WTC11 (cell line): Measurements from ENCODE around the gene RIPOR2. TPM values are rescaled to one million over a fixed set of nuclear protein-coding genes. Genes with fewer than 3 reads are reported as not detected.

Experiments used
- ATAC-seq: fragments of 200-7000 bp; cut with Tn5 transposase; 2 replicates; pipeline ENCODE4 v1.10.0; 2021; ENCODE audit warnings: mild to moderate bottlenecking, moderate library complexity
- CTCF ChIA-PET: fragments of 300-600 bp; sonication (Branson Sonifier 250); formaldehyde crosslinking; loops from one replicate; lab custom pipeline; 2021; ENCODE audit warnings: antibody characterized with exemption; lab: Charles Lee
- POLR2A ChIA-PET: fragments of 350-600 bp; sonication (Branson Sonifier 250); formaldehyde crosslinking; loops from one replicate; lab custom pipeline; 2021; ENCODE audit warnings: antibody characterized with exemption; lab: Charles Lee
- DNase-seq: peaks from one replicate; pipeline ENCODE4 v3.0.0; 2021; ENCODE audit warnings: low spot score
- H3K27ac Mint-ChIP-seq: 2 replicates; pipeline ENCODE4 v1.8.0; 2021; ENCODE audit warnings: mixed read lengths
- H3K27me3 Mint-ChIP-seq: 2 replicates; pipeline ENCODE4 v1.8.0; 2021; ENCODE audit warnings: low read depth, mild to moderate bottlenecking, moderate library complexity, mixed read lengths
- H3K36me3 Mint-ChIP-seq: 2 replicates; pipeline ENCODE4 v1.8.0; 2021; ENCODE audit warnings: mixed read lengths
- H3K4me1 Mint-ChIP-seq: 2 replicates; pipeline ENCODE4 v1.8.0; 2022; ENCODE audit warnings: mixed read lengths
- H3K4me3 Mint-ChIP-seq: 2 replicates; pipeline ENCODE4 v1.8.0; 2021; ENCODE audit warnings: mild to moderate bottlenecking, moderate library complexity, mixed read lengths
- H3K9me3 Mint-ChIP-seq: 2 replicates; pipeline ENCODE4 v1.8.0; 2021; ENCODE audit warnings: mixed read lengths
- EMX1 ChIP-seq: fragments of 250-450 bp; sonication (Bioruptor Pico); IDR thresholded peaks from 2 replicates; pipeline ENCODE4 v1.8.0; 2021; ENCODE audit warnings: mild to moderate bottlenecking
- ESRRA ChIP-seq: sonication (generic); formaldehyde crosslinking; IDR thresholded peaks from 2 replicates; pipeline ENCODE4 v1.8.1; 2022; ENCODE audit warnings: mild to moderate bottlenecking, missing genetic modification reagents, borderline replicate concordance
- ETV6 ChIP-seq: sonication (generic); formaldehyde crosslinking; IDR thresholded peaks from 2 replicates; pipeline ENCODE4 v1.8.1; 2022; ENCODE audit warnings: mild to moderate bottlenecking, missing genetic modification reagents
- IRF2 ChIP-seq: sonication (generic); formaldehyde crosslinking; IDR thresholded peaks from 2 replicates; pipeline ENCODE4 v1.8.0; 2022; ENCODE audit warnings: low read depth, missing genetic modification reagents, borderline replicate concordance
- JAZF1 ChIP-seq: fragments of 250-450 bp; sonication (Bioruptor Pico); IDR thresholded peaks from 2 replicates; pipeline ENCODE4 v1.9.0; 2021; ENCODE audit warnings: moderate library complexity, mild to moderate bottlenecking, inconsistent platforms
- PRDM15 ChIP-seq: sonication (generic); formaldehyde crosslinking; IDR thresholded peaks from 2 replicates; pipeline ENCODE4 v1.8.0; 2022; ENCODE audit warnings: missing genetic modification reagents
- SMAD3 ChIP-seq: sonication (generic); formaldehyde crosslinking; IDR thresholded peaks from 2 replicates; pipeline ENCODE4 v1.8.0; 2022; ENCODE audit warnings: missing genetic modification reagents, mild to moderate bottlenecking, borderline replicate concordance
- SOX15 ChIP-seq: fragments of 250-450 bp; sonication (Bioruptor Pico); IDR thresholded peaks from 2 replicates; pipeline ENCODE4 v1.9.0; 2021; ENCODE audit warnings: mild to moderate bottlenecking
- STAT6 ChIP-seq: sonication (generic); formaldehyde crosslinking; conservative IDR thresholded peaks from 2 replicates; pipeline ENCODE4 v1.8.1; 2023; ENCODE audit warnings: mild to moderate bottlenecking, low read depth, missing genetic modification reagents, moderate library complexity
- TP53 ChIP-seq: sonication (generic); formaldehyde crosslinking; IDR thresholded peaks from 2 replicates; pipeline ENCODE4 v1.8.1; 2023; ENCODE audit warnings: mild to moderate bottlenecking, missing genetic modification reagents
- ZNF512 ChIP-seq: sonication (generic); formaldehyde crosslinking; IDR thresholded peaks from 2 replicates; pipeline ENCODE4 v1.8.1; 2022; ENCODE audit warnings: missing genetic modification reagents, borderline replicate concordance
- total RNA-seq: library from RNA; stranded (reverse); gene quantifications from 3 replicates; pipeline ENCODE4 v1.2.3, GENCODE V29; 2021
- TF ChIP-seq, protein P1 (sequence below): sonication (generic); formaldehyde crosslinking; IDR thresholded peaks from 2 replicates; pipeline ENCODE4 v1.8.1; 2022; ENCODE audit warnings: low read depth, mild to moderate bottlenecking, moderate library complexity, missing genetic modification reagents, borderline replicate concordance
- TF ChIP-seq, protein P2 (sequence below): sonication (generic); formaldehyde crosslinking; IDR thresholded peaks from 2 replicates; pipeline ENCODE4 v1.8.1; 2023; ENCODE audit warnings: mild to moderate bottlenecking, missing genetic modification reagents, moderate library complexity
- TF ChIP-seq, protein P3 (sequence below): fragments of 250-450 bp; sonication (Bioruptor Pico); IDR thresholded peaks from 2 replicates; pipeline ENCODE4 v1.9.0; 2021; ENCODE audit warnings: mild to moderate bottlenecking
- TF ChIP-seq, protein P4 (sequence below): sonication (generic); formaldehyde crosslinking; IDR thresholded peaks from 2 replicates; pipeline ENCODE4 v1.8.0; 2023; ENCODE audit warnings: missing genetic modification reagents
- TF ChIP-seq, protein P5 (sequence below): fragments of 250-450 bp; sonication (Bioruptor Pico); IDR thresholded peaks from 2 replicates; pipeline ENCODE4 v1.9.0; 2021; ENCODE audit warnings: mild to moderate bottlenecking, borderline replicate concordance
- TF ChIP-seq, protein P6 (sequence below): sonication (generic); formaldehyde crosslinking; IDR thresholded peaks from 2 replicates; pipeline ENCODE4 v1.8.1; 2023; ENCODE audit warnings: mild to moderate bottlenecking, missing genetic modification reagents

RIPOR2 gene
- total RNA-seq, 1 experiment from 2014 or later = 13.5 TPM

DNA sequence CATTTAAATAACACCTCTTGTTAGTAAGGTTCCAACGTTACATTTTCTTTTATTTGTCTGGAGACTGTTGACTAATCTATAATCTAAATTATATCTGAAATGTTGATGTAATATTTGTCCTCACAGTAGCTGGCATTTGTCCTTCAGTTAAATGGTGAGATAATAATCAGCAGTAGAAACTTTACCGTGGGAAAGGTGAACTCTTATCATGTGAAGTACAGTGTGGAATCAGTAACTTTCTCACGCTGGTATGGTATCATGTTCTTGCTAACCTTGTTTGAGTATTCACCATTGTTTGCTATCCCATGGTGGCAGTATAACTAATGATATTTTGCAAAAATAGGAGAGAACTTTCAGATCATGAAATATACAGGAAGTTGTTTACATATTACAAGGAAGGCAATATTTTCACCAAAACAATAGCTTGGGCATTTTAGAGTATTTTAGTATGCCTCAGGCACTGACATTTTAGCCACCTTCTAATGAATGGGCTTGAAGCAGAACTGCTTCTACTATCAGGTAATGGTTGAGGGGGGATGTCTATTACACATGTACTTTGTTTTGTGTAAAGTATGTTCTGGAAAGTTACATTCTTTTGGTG, 156.2 kb downstream of the RIPOR2 start (continued):
- TF ChIP-seq, protein P1, sequence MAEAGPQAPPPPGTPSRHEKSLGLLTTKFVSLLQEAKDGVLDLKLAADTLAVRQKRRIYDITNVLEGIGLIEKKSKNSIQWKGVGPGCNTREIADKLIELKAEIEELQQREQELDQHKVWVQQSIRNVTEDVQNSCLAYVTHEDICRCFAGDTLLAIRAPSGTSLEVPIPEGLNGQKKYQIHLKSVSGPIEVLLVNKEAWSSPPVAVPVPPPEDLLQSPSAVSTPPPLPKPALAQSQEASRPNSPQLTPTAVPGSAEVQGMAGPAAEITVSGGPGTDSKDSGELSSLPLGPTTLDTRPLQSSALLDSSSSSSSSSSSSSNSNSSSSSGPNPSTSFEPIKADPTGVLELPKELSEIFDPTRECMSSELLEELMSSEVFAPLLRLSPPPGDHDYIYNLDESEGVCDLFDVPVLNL (CRISPR knock-in tag) = no peak
- no peak for TF ChIP-seq ESRRA (CRISPR knock-in tag)
- no peak for TF ChIP-seq PRDM15 (CRISPR knock-in tag)

GRCh38 chr6:24778878-24779277, 156.9 kb downstream of the RIPOR2 start:
- H3K27ac Mint-ChIP-seq = no peak overlapping the region
- POLR2A ChIA-PET = no interaction called here

More at GRCh38 chr6:24778878-24779277, 156.9 kb downstream of the RIPOR2 start:
- Mint-ChIP-seq H3K4me3 (no peak overlapping the region), H3K36me3 (peaks cover 51% of the 10 kb centered on the region), H3K27me3 (no peaks in the 10 kb centered on the region), H3K4me1 (peaks cover 21% of the 10 kb centered on the region), H3K9me3 (no peaks in the 10 kb centered on the region)
- DNase-seq (no peak), ATAC-seq (no peak)
- CTCF ChIA-PET = interaction anchor here (1.6 kb wide), 1 partner anchor 239 kb away, joined by 5 read pairs; no protein-coding TSS in a partner anchor
- no peak for TF ChIP-seq SMAD3 (CRISPR knock-in tag)
- TF ChIP-seq TP53 (CRISPR knock-in tag) = no peak
- no peak for TF ChIP-seq ZNF512 (CRISPR knock-in tag)
- TF ChIP-seq, protein P2, sequence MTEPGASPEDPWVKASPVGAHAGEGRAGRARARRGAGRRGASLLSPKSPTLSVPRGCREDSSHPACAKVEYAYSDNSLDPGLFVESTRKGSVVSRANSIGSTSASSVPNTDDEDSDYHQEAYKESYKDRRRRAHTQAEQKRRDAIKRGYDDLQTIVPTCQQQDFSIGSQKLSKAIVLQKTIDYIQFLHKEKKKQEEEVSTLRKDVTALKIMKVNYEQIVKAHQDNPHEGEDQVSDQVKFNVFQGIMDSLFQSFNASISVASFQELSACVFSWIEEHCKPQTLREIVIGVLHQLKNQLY (CRISPR knock-in tag) = no peak
- TF ChIP-seq STAT6 = no peak
- TF ChIP-seq, protein P3, sequence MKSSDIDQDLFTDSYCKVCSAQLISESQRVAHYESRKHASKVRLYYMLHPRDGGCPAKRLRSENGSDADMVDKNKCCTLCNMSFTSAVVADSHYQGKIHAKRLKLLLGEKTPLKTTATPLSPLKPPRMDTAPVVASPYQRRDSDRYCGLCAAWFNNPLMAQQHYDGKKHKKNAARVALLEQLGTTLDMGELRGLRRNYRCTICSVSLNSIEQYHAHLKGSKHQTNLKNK (CRISPR knock-in tag) = no peak
- TF ChIP-seq, protein P4, sequence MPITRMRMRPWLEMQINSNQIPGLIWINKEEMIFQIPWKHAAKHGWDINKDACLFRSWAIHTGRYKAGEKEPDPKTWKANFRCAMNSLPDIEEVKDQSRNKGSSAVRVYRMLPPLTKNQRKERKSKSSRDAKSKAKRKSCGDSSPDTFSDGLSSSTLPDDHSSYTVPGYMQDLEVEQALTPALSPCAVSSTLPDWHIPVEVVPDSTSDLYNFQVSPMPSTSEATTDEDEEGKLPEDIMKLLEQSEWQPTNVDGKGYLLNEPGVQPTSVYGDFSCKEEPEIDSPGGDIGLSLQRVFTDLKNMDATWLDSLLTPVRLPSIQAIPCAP (CRISPR knock-in tag) = no peak
- no peak for TF ChIP-seq ESRRA (CRISPR knock-in tag)
- TF ChIP-seq, protein P5, sequence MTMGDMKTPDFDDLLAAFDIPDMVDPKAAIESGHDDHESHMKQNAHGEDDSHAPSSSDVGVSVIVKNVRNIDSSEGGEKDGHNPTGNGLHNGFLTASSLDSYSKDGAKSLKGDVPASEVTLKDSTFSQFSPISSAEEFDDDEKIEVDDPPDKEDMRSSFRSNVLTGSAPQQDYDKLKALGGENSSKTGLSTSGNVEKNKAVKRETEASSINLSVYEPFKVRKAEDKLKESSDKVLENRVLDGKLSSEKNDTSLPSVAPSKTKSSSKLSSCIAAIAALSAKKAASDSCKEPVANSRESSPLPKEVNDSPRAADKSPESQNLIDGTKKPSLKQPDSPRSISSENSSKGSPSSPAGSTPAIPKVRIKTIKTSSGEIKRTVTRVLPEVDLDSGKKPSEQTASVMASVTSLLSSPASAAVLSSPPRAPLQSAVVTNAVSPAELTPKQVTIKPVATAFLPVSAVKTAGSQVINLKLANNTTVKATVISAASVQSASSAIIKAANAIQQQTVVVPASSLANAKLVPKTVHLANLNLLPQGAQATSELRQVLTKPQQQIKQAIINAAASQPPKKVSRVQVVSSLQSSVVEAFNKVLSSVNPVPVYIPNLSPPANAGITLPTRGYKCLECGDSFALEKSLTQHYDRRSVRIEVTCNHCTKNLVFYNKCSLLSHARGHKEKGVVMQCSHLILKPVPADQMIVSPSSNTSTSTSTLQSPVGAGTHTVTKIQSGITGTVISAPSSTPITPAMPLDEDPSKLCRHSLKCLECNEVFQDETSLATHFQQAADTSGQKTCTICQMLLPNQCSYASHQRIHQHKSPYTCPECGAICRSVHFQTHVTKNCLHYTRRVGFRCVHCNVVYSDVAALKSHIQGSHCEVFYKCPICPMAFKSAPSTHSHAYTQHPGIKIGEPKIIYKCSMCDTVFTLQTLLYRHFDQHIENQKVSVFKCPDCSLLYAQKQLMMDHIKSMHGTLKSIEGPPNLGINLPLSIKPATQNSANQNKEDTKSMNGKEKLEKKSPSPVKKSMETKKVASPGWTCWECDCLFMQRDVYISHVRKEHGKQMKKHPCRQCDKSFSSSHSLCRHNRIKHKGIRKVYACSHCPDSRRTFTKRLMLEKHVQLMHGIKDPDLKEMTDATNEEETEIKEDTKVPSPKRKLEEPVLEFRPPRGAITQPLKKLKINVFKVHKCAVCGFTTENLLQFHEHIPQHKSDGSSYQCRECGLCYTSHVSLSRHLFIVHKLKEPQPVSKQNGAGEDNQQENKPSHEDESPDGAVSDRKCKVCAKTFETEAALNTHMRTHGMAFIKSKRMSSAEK (CRISPR knock-in tag) = no peak
- TF ChIP-seq, protein P6, sequence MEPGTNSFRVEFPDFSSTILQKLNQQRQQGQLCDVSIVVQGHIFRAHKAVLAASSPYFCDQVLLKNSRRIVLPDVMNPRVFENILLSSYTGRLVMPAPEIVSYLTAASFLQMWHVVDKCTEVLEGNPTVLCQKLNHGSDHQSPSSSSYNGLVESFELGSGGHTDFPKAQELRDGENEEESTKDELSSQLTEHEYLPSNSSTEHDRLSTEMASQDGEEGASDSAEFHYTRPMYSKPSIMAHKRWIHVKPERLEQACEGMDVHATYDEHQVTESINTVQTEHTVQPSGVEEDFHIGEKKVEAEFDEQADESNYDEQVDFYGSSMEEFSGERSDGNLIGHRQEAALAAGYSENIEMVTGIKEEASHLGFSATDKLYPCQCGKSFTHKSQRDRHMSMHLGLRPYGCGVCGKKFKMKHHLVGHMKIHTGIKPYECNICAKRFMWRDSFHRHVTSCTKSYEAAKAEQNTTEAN (CRISPR knock-in tag) = no peak
- TF ChIP-seq JAZF1 (CRISPR knock-in tag) = no peak
- TF ChIP-seq SOX15 = no peak
- TF ChIP-seq EMX1 (CRISPR knock-in tag) = no peak
- TF ChIP-seq IRF2 = no peak
- no peak for TF ChIP-seq ETV6 (CRISPR knock-in tag)
